Activated CD8-positive, alpha-beta memory T cell treated with anti-CD3 and anti-CD28 coated beads for 1 hour (primary cell): ENCODE results near the gene GLP1R.

ENCODE experiments used
- DNase-seq, 2 donors: peaks; one replicate each; pipeline ENCODE4 v3.0.0-alpha.2; 2020; ENCODE audit warnings: low read depth in 1 of 2; ENCODE audit errors: extremely low read depth in 1 of 2

The GLP1R gene

DNA sequence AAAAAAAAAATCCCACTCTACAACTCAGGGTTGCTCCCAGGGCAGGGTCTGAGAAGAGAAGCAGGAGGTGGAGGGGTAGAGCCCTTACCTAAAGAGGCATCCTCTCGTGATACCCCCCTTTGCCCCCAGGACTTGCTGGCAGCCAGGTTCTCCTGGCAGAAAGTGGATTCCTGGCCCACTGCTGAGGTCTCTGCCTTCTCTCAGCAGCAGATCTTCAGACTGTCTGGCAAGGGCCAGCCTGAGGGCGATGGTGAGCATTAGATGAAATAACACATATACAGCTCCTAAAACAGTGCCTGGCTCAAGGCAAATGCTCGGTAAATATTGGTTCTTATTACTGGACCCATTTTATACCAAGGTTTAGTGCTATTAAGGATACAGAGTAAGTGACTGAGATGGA, 4.8 kb upstream of the GLP1R start:
- no peak for DNase-seq

DNA sequence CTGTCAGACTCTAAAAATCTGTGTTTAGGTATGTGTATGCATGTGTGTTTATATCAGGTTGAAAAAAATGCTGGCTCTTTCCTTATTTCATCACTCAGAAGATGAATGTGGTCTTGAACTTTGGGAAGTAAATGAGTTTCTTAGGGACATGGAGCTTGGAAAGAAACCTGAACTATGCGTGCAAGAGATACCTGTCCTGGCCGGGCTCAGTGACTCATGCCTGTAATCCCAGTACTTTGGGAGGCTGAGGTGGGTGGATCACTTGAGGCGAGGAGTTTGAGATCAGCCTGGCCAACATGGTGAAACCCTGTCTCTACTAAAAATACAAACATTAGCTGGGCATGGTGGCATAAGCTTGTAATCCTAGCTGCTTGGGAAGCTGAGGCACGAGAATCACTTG, 4.4 kb upstream of the GLP1R start:
- no peak for DNase-seq

DNA sequence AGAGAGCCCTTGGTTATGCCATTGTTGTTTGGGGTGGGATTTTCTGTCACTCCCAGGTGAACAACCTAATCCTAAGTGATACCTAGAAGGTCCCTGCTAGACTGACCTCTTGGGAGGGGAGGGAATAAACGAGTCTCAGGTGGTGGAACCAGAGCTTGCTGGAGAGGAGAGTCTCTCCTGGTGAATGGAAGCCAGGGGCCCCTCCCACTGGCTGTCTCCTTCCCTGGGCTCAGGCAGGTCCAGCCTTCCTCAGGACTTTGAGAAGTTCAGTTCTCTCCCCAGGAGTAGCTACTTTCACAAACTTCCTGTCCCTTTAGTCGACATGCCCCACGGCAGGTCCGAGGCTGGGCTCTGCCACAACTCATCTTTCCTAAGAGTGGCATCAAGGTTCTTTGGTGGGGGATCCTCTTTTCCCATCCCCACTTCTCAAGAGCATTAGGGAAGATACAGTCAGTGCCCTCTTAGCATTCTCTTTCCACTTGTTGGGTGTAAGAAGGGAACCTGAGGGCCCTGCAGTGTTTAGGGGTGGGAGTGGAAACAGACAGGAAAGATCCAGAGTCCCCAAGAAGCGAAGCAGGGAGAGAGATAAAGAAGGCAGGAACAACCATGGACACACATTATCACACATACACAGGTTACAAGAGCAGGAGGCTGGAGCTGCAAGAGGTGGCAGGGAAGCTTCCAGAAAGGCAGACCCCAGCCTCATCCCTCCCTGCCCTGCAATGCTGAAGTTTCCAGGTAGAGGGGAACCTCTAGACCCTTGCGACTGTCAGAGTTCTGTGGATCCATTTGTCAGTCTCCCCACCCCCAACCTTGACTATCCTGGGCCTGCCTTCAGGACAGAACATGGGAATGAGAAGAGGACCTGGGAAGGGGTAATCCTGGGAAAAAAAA, 900 bp upstream of the GLP1R start:
- no peak for DNase-seq

DNA sequence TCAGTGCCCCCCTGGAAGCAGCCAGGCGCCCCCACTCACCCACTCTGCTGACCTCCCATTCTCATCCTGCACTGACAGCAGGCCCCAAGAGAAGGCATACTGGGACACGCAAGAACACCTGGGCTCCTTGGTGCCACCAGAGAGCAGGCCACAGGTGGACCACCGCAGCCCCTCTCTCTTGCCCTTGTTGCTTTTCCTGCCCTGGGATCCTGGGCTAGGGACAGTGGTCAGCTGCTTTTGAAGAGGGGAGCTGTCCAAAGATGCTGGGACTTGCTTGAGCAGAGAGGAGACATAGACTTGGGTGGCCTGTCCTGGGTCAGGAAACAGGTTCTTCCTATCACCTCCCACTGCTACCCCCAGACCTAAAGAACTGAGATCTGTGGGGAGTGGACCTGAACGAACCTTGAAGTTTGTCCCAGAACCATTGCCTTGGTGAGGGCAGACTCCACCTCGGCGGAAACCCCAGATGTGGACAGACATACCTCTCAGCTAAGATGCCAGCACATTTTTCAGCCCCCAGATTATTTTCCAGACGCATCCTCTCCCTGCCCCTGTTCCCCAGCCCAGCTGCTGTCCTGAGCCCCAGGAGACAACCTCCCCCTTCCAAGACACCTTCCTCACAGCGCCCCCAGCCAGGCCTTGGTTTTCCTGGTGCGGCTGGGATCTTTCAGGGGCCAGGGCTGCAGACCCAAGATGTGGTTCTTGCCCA, 1.1 kb downstream of the GLP1R start:
- DNase-seq = no peak

DNA sequence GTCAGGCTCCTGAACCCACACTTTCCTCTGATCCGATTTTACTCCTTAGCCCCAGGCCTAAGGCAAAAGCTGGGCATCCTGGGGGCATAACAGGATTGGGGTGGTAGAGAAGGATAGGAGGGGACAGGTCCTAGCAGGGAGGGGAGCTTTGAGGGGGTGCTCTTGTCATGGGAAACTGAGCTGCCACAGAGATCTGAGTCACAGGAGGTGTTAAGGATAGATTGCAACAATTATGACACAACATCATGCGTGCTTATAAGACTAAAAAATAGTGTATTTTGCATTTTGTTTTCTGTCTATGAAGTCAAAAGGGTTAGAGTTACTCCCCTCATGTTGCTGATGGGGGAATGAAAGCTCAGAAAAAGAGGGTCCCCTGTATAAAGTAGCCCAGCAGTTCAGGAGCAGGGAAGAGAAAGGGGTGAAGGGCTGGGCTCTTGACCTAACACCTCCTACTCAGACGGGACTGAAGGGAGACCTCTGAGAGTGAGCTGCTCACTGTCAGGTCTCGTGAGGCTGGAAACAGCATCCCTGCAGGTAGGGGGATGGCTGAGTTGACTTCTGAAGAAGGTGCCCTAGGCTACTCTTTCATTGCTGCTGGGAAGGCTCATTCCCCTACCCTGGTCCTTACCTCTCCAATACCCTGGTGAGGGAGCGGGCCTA, 2.0 kb downstream of the GLP1R start:
- no peak for DNase-seq

DNA sequence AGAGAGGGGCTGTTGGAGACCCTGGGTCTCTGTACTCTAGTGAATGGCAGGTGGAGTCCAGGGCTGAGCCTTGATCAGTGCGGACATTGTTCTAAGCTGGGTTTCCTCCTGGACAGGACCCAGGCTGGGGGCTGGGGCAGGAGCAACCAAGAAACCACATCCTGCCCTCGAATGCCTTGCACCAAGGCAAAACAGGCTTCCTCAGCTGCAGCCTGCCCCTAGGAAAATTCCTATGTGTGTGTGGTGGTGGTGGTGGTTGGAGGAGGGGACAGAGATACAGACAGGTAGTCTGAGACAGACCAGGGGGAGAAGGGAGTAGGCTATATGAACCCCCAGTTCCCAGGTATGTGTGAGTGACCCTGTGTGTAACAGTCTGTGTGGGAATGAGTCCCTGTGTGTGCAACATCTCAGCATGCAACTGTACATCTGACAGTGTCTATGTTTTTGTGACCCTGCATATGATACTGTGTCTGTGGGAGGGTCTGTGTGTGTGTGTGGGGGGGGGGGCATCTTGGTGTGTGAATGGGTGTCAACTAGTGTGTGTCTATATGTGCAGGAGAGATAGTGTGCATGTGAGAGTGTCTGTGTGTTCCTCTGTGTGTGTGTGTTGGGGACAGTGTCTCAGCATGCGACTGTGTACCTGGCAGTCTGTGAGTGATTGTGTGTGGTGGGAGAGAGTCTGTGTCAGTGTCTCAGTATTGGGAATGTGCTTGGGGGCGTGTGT, 3.0 kb downstream of the GLP1R start:
- DNase-seq = no peak

DNA sequence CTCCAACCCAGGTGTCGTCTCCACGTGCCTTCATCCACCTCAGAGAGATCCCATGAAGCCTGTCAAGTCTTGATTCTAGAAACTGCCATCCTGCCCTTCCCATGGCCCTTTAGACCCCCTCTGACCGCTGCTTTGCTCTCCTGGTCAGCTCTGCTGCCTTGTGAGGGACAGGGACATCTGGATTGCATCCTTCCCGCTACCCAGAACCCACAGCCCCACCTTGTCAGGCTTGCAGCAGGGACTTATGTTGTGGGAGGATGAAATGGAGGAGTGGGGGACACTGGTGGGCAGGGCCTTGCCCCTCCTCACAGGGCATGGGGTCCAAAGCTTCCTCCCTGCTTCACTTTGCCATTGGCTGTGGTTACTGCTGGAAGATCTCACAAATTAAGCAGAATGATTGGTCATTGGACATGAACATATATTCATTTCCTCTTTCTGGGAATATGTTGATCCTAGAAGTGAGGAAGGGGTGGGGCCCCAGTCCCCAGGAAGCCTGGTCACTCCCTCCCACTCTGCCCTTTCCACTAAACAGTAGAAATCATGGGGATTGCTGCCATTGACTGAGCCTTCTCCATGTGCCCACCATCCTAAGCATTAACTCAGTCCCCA, 4.5 kb downstream of the GLP1R start:
- no peak for DNase-seq

DNA sequence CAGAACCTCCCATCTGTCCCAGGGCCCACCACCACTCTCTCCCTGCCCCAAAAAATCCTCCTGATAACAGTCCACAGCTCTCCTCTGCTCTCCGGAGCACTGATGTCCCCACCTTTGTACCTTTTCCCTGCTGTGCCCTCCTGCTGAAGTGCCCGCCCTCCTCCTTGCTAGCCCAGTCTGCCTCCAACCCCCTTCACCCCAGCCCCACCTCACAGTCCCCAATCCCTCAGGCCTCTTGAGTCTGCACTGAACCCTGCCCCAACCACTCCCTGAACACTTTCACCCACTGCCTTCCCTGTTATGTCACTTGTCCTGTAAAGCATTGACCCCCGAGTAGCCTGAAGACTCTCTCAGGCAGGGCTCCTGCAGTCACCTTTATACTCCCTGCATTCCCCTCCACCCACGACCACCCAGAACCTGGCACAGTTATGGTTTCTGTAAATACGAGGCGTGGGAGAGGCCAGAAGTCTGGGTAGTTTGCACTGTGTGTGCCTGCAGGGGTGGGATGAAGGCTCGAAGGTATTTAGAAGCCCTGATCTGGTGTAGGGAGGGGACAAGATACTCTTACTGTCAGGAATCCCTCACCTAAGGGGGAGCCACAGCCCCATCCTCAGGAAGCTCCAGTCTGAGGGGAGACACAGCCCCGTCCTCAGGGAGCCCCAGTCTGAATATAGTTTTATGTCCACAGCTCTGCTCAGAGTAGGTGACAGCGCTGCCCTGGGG, 5.4 kb downstream of the GLP1R start:
- DNase-seq = no peak

DNA sequence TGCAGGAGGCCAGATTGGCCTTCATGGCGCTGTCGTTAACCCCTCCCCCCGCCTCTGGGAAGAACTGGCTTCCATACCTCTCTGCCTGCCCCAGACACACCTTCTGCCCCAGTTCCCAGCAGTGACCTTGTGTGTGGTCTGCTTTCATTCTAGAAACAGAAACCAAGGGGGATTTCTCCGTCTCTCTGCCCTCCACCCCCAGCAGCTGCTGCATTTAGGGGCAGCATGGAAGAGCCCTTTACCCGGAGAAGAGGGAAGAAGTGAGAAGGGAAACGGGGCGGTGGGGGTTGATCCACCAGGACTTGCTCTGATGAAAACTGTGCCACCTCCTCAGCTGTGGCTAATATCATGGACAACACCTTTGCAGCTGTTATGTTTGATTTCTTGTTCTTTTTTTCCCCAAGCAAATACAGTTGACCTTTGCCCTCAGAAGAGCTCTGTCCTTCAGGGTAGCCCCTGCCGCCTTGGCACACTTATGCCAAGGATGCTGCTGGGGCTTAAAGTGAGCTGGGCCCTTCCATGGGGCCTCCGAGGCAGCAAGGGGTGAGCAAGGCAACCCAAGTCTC, 6.1 kb downstream of the GLP1R start:
- DNase-seq = no peak

DNA sequence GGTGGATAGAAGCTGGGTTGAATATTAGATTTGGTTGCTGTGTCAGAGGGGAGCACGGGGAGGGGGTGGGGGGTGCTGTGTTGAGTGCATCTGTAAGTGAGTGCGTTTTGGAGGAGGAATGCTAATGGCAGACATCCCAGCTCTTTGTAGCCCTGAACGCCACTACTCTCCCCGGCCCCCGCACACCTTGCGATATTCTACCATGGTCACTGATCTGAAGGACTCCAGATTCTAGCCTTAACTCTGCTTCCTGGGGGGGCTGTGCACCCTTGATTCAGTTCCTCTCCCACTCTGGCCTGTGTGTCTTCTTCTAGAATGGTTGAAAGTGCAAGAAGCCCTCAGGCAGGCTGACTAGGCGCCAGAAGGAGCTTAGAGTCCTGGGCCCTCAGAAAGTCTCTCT, 7.1 kb downstream of the GLP1R start:
- DNase-seq = no peak

DNA sequence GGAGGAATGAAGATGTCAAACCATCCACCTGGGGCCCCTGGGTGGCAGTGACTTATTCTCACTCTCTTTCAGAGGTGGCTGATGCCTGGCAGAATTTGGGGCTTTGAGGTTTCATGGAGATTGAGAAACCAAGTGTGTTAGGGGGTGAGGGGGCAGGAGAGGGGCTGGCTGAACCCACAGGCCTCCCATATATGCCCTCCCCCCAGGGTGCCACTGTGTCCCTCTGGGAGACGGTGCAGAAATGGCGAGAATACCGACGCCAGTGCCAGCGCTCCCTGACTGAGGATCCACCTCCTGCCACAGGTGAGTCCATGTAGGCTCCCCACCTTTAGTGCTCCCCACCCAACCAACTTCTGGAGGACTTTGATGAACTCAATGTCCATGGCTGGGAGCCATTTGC, 7.6 kb downstream of the GLP1R start:
- no peak for DNase-seq

DNA sequence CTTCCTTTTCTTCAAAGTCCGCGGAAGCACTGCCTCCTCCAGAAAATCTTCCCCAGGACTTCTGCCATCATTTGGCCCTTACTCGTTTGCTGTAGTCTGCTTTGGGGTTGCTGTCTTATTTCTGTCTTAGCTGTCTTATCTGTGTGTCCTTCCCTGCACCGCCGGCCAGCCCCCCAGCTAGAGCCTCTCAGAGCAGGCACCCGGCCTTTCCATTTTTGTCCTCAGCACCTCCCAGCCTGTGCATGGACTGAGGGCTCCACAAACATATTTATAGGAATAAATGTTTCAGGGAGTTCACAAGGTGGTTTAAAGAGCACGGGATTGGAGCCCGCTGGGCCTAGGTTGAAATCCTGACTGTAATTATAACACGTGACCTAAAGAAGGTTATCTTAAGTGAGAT, 8.1 kb downstream of the GLP1R start:
- DNase-seq = no peak

DNA sequence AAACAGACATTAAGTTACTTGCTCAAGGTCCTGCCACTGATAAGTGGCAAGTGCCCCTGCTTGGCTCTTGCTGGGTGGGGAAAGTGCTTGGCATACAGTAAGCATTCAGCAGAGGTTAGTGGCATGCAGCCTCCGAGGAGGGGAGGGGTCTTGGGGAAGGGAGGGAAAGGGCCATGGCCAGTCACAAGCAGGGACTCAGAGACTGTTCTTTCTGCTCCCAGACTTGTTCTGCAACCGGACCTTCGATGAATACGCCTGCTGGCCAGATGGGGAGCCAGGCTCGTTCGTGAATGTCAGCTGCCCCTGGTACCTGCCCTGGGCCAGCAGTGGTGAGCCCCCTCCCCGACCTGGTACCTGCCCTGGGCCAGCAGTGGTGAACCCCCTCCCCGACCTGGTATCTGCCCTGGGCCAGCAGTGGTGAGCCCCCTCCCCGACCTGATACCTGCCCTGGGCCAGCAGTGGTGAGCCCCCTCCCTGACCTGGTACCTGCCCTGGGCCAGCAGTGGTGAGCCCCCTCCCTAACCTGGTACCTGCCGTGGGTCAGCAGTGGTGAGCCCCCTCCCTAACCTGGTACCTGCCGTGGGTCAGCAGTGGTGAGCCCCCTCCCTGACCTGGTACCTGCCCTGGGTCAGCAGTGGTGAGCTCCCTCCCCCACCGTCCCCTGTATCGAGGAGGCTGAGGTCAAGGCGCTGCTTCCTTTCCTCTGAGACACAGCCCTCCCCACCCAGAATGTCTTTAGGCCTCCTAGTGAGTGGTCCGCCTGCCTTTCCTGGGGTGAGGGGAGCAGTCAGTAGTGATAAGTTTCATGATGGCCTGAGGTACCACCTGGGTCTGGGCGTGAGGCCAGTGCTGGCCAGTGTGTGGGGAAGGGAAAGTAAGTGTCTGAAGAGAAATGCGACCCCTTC, 8.9 kb downstream of the GLP1R start:
- DNase-seq = no peak

DNA sequence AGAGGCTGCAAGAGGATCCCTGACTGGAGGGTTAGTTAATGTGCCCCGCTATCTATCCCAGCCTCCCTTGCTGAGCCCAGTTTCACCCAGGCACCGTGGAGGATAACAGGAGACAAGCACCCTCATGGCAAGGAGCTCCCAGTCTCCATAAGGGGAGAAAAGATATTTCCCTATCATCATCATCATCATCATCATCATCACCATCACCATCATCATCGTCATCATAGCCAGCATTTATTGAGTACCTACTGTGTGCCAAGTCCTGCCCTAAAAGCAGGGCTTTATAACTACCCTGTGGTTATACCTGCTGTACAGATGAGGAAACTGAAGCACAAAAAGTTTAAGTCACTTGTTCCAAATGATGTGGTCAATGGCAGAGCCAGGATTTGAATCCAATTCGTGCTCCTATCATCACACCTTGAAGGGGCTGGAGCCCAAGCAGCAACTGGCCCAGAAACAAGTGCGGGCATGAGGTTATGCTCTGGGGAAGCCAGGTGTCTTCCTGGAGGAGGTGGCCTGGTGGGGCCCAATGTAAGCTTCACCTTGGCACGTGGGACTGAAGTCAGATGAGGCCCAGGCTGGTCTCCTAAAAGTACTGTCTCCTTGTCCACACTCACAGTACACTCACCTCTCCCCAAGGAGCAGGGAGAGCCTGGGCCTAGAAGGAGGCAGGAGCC, 10.0 kb downstream of the GLP1R start:
- no peak for DNase-seq

DNA sequence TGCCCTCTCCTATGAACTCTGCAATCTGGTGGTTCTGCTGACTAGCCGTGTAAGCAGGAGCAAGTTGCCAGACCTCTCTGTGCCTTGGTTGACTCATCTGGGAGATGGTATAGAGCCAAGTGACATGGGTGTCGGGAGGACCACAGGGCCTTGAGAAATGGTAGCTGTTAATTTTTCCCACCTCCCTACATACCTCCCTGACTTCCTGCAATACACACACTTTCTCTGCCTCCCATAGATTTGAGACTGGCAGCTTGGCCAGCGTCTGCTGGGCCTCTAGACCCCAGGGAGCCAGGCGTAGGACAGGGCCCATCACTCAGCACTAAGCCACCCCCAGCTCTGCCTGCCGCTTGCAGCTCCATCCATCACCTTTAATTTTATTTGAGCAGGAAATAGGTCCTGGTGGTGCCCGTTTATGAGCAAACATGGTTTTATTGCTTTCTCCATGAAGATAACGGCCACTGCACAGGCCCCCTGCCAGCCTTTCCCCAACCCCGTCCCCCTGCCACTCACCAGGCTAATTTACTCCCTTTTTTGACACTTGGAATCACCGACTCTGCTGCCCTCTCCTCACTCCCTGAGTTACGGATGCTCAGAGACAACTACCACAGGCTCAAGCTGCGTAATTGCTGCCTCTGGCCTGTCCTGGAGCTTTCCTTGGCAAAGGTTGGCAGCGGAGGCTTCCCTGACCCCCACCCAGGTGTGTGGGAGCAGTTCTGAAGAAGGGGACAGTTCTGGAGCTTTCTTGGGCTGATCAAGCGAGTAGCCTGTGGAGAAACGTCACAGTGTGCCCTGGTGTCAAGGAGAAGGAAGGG, 11.1 kb downstream of the GLP1R start:
- no peak for DNase-seq

DNA sequence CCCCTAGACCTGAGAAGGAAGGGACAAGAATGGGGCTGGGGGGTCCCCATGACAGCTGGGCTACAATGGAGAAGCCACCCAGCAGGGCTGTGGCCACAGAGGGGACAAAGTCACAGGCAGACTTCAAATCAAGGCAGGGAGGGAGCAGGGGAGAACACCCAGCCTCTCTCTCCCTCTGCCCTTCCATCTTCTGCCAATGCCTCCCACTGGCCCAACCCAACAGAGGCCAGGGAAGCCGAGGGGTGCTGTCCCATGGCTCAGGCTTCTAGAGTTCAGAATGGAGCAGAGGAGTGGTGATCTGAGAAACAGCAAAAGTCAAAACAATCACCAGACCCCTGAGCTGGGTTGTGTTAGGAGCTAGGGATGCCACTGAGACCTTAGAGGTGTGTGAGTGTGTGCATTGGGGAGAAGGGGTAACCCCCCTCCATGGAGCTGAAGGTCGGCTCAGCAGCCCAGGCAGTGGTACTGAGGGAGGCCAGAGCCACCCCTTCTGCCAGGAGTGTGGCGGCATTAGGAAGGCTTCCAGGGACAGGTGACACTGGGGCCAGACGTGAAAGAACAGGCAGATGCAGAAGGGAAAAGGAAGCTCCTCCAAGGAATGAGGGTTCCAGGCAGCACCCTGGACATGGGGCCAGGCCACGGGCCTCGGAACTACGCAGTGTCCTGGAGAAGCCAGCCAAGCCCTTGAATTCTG, 12.0 kb downstream of the GLP1R start:
- no peak for DNase-seq

DNA sequence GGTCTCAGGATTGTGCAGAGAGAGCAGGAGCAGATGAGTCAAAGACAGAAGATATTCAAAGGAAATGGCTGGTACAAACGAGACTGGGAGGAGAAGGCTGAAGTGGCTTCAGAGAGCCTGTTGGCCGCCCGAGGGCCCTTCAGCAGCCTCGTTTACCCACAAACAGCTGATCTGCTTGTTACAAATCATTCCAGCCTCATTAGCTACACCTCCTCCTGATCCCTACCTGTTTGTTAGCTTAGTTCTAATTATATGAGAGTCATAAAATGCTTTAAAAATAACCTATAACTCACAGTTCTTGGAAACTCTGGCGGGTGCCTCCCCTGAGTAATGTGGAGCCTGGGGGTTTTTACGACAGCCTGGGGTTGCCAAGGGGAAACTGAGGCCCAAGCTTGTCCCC, 12.6 kb downstream of the GLP1R start:
- no peak for DNase-seq
